Type B pancreatic cell (in vitro differentiated cells): Measurements from ENCODE around the gene SH3BGRL3. TPM values are rescaled to one million over a fixed set of nuclear protein-coding genes. Genes with fewer than 3 reads are reported as not detected.

Experiments used
- DNase-seq: peaks from one replicate; pipeline ENCODE4 v3.0.0; 2021; ENCODE audit warnings: mixed read lengths; ENCODE audit not compliant: unreplicated experiment; ENCODE audit errors: extremely low spot score
- H3K27ac Mint-ChIP-seq: 2 replicates; pipeline ENCODE4 v1.8.0; 2021; ENCODE audit warnings: mild to moderate bottlenecking, mixed read lengths
- H3K27me3 Mint-ChIP-seq: 2 replicates; pipeline ENCODE4 v1.8.0; 2021; ENCODE audit warnings: mixed read lengths
- H3K36me3 Mint-ChIP-seq: 2 replicates; pipeline ENCODE4 v1.8.0; 2021; ENCODE audit warnings: mixed read lengths
- H3K4me1 Mint-ChIP-seq: one replicate; pipeline ENCODE4 v1.8.0; 2021; ENCODE audit warnings: mixed read lengths; ENCODE audit not compliant: unreplicated experiment
- H3K4me3 Mint-ChIP-seq: 2 replicates; pipeline ENCODE4 v1.8.0; 2021; ENCODE audit warnings: mild to moderate bottlenecking, mixed read lengths
- H3K9me3 Mint-ChIP-seq: 2 replicates; pipeline ENCODE4 v1.8.0; 2021; ENCODE audit warnings: mixed read lengths
- CTCF ChIP-seq: fragments of 200-600 bp; sonication (generic); conservative IDR thresholded peaks from 2 replicates; pipeline ENCODE4 v1.5.0; 2021; ENCODE audit warnings: antibody characterized with exemption, mild to moderate bottlenecking
- total RNA-seq: library from RNA; stranded (reverse); gene quantifications from 2 replicates; pipeline ENCODE4 v1.2.1, GENCODE V29; 2021; ENCODE audit warnings: low replicate concordance

Gene SH3BGRL3
- total RNA-seq, 1 donor from 2014 or later = 78.1 TPM

GRCh38 chr1:26283279-26283853 lies 3.5 kb downstream of the SH3BGRL3 start:
- peaks cover 39% of the 10 kb centered on the region for H3K4me1 Mint-ChIP-seq
- peaks cover 8% of the 10 kb centered on the region for H3K36me3 Mint-ChIP-seq
- peak overlapping the region; percentile 68 for H3K27ac Mint-ChIP-seq

GRCh38 chr1:26283871-26284596 lies 4.1 kb downstream of the SH3BGRL3 start:
- TF ChIP-seq CTCF = no peak
- no peaks in the 10 kb centered on the region for H3K9me3 Mint-ChIP-seq
- H3K4me3 Mint-ChIP-seq = no peak overlapping the region
- H3K27ac Mint-ChIP-seq = peak overlapping the region; percentile 79
- no peak for DNase-seq
- no peaks in the 10 kb centered on the region for H3K27me3 Mint-ChIP-seq
- peaks cover 8% of the 10 kb centered on the region for H3K36me3 Mint-ChIP-seq
- peaks cover 33% of the 10 kb centered on the region for H3K4me1 Mint-ChIP-seq

More at GRCh38 chr1:26283279-26283853, 3.5 kb downstream of the SH3BGRL3 start:
- Mint-ChIP-seq H3K27me3 (no peaks in the 10 kb centered on the region), H3K9me3 (no peaks in the 10 kb centered on the region), H3K4me3 (no peak overlapping the region)
- DNase-seq = no peak
- no peak for TF ChIP-seq CTCF

- Mint-ChIP-seq H3K4me3 (peak overlapping the region; percentile 63), H3K4me1 (peaks cover 27% of the 10 kb centered on the region), H3K9me3 (no peaks in the 10 kb centered on the region), H3K27me3 (no peaks in the 10 kb centered on the region), H3K36me3 (peaks cover 8% of the 10 kb centered on the region), H3K27ac (peak overlapping the region; percentile 79)
- DNase-seq = no peak
- peak; percentile 89 for TF ChIP-seq CTCF
Measured at GRCh38 chr1:26284597-26285347, 4.9 kb downstream of the SH3BGRL3 start.

- no peaks in the 10 kb centered on the region for H3K9me3 Mint-ChIP-seq
- H3K27me3 Mint-ChIP-seq = no peaks in the 10 kb centered on the region
- DNase-seq = no peak
- peaks cover 8% of the 10 kb centered on the region for H3K36me3 Mint-ChIP-seq
- peak; percentile 65 for TF ChIP-seq CTCF
- no peak overlapping the region for H3K4me3 Mint-ChIP-seq
- peaks cover 34% of the 10 kb centered on the region for H3K4me1 Mint-ChIP-seq
- no peak overlapping the region for H3K27ac Mint-ChIP-seq
Measured at GRCh38 chr1:26285366-26286063, 5.6 kb downstream of the SH3BGRL3 start.

GRCh38 chr1:26286064-26286416 lies 6.2 kb downstream of the SH3BGRL3 start:
- Mint-ChIP-seq H3K9me3 (no peaks in the 10 kb centered on the region), H3K27me3 (no peaks in the 10 kb centered on the region), H3K4me3 (no peak overlapping the region), H3K27ac (no peak overlapping the region), H3K4me1 (peaks cover 35% of the 10 kb centered on the region), H3K36me3 (peaks cover 6% of the 10 kb centered on the region)
- DNase-seq = no peak
- TF ChIP-seq CTCF = no peak
